Left ventricle myocardium inferior (tissue), 1 donor: ENCODE results near the gene PKDREJ. TPM values are rescaled to one million over a fixed set of nuclear protein-coding genes. Genes with fewer than 3 reads are reported as not detected.
A peak's percentile ranks its signal among the peaks of the same experiment; 100 is the strongest.

ENCODE experiments used
- DNase-seq: peaks from one replicate; pipeline ENCODE4 v3.0.0-alpha.2; 2020
- H3K27ac ChIP-seq: fragments of 200-600 bp; replicated peaks from 2 replicates; pipeline ENCODE4 v1.8.0; 2021
- H3K27me3 ChIP-seq: fragments of 200-600 bp; 2 replicates; pipeline ENCODE4 v1.8.0; 2021; ENCODE audit warnings: low read depth
- H3K36me3 ChIP-seq: fragments of 200-600 bp; 2 replicates; pipeline ENCODE4 v1.8.0; 2021
- H3K4me1 ChIP-seq: fragments of 200-600 bp; 2 replicates; pipeline ENCODE4 v1.8.0; 2021
- H3K4me3 ChIP-seq: fragments of 200-600 bp; 2 replicates; pipeline ENCODE4 v1.8.0; 2021; ENCODE audit warnings: mild to moderate bottlenecking, moderate library complexity
- H3K9me3 ChIP-seq: fragments of 200-600 bp; replicated peaks from 2 replicates; pipeline ENCODE4 v1.8.0; 2021
- intact Hi-C: fragments of 100-400 bp; cut with micrococcal nuclease; formaldehyde crosslinking; loops from one replicate; pipeline ENCODE4 v1.11.0; 2022
- total RNA-seq: library from RNA; stranded (reverse); fragmentation: NEBNext Ultra II Directional; extraction: Animal tissue kit (Norgen Biotek cat#: 25700); gene quantifications from one replicate; pipeline ENCODE4 v1.2.1, GENCODE V29; 2021
- TF ChIP-seq, protein P1 (sequence below): fragments of 200-600 bp; IDR thresholded peaks from 2 replicates; pipeline ENCODE4 v1.8.0; 2021; ENCODE audit warnings: antibody characterized with exemption, mild to moderate bottlenecking, borderline replicate concordance
- donor health status: DM: no; HTN: yes; CAD: no; lungs with severe emphysema.

The PKDREJ gene
- total RNA-seq, 1 donor from 2014 or later, result 0.08 TPM

DNA sequence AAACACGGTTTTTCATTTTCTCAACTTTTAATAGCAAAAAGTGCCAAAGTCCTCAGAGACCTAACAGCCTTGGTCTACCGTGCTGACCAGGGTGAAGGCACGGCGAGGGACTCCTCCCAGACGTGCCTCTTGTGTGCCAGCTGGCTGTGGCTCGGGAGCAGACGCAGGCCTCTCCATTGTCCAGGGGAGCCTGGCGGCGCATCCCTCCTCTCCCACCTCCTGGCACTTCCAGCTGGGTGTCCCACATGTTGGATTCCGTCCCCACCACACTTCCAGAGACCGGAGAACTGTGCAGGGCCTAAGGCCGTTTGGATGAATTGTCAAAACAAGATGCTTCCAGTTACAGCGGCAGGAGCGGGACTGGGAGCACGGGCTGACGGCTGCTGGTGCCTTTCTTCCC, 24.6 kb downstream of the PKDREJ start:
- TF ChIP-seq, protein P1, sequence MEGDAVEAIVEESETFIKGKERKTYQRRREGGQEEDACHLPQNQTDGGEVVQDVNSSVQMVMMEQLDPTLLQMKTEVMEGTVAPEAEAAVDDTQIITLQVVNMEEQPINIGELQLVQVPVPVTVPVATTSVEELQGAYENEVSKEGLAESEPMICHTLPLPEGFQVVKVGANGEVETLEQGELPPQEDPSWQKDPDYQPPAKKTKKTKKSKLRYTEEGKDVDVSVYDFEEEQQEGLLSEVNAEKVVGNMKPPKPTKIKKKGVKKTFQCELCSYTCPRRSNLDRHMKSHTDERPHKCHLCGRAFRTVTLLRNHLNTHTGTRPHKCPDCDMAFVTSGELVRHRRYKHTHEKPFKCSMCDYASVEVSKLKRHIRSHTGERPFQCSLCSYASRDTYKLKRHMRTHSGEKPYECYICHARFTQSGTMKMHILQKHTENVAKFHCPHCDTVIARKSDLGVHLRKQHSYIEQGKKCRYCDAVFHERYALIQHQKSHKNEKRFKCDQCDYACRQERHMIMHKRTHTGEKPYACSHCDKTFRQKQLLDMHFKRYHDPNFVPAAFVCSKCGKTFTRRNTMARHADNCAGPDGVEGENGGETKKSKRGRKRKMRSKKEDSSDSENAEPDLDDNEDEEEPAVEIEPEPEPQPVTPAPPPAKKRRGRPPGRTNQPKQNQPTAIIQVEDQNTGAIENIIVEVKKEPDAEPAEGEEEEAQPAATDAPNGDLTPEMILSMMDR, result no peak
- intact Hi-C loops, result no loop called here
- Histone ChIP-seq H3K27ac (peak overlapping the region; percentile 83), H3K36me3 (peaks cover 39% of the 10 kb centered on the region), H3K4me3 (no peak overlapping the region), H3K4me1 (peaks cover 74% of the 10 kb centered on the region), H3K9me3 (no peaks in the 10 kb centered on the region), H3K27me3 (no peaks in the 10 kb centered on the region)
- no peak for DNase-seq

DNA sequence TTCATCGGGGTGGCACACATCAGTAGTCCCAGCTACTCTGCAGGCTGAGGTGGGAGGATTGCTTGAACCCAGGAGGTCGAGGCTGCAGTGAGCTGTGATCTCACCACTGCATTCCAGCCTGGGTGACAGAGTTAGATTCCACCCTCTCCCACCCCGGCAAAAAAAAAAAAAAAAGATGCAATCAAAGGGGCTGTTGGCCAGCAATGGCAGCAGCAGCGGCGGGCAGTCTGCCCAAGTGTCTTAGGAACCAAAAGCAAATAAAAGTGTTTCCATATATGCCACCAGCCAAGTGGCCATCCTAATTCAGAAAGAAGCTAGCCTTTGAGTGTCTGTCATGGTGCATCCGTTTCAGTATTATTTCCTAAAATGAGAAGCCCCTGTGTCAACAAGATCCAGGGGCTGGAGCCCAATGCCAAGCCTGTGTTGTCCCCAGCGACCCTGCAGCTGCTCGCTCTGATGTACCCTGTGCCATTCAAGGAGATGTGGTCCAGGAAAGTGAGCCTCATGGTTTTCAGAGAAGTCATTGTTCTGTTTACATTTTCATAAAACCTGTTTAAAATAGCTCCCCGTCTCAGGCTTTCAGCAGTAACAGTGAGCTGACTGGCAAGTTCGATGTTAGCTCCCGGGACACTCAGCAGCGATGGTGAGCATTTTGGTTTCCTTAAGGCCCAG, 25.6 kb downstream of the PKDREJ start:
- Histone ChIP-seq H3K4me3 (no peak overlapping the region), H3K27me3 (no peaks in the 10 kb centered on the region), H3K9me3 (no peaks in the 10 kb centered on the region), H3K27ac (peak overlapping the region; percentile 83), H3K36me3 (peaks cover 40% of the 10 kb centered on the region), H3K4me1 (peaks cover 79% of the 10 kb centered on the region)
- intact Hi-C loops, result no loop called here
- TF ChIP-seq, protein P1, result no peak
- DNase-seq, result peak; percentile 69

DNA sequence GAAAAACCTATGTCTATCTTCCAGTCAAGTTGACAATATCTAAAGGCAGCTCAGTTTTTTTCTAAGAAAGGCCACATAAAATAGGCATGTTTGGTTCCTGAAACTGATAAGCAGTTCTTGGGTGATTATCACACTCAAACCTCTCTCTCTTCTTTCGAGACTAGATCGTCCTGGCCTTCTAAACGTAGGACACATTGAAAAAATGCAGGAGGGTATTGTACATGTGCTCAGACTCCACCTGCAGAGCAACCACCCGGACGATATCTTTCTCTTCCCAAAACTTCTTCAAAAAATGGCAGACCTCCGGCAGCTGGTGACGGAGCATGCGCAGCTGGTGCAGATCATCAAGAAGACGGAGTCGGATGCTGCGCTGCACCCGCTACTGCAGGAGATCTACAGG, 28.2 kb downstream of the PKDREJ start:
- Histone ChIP-seq H3K27me3 (no peaks in the 10 kb centered on the region), H3K36me3 (peaks cover 54% of the 10 kb centered on the region), H3K9me3 (no peaks in the 10 kb centered on the region), H3K4me1 (peaks cover 59% of the 10 kb centered on the region), H3K4me3 (no peak overlapping the region), H3K27ac (peak overlapping the region; percentile 84)
- intact Hi-C loops, result no loop called here
- TF ChIP-seq, protein P1, result no peak
- DNase-seq, result no peak

DNA sequence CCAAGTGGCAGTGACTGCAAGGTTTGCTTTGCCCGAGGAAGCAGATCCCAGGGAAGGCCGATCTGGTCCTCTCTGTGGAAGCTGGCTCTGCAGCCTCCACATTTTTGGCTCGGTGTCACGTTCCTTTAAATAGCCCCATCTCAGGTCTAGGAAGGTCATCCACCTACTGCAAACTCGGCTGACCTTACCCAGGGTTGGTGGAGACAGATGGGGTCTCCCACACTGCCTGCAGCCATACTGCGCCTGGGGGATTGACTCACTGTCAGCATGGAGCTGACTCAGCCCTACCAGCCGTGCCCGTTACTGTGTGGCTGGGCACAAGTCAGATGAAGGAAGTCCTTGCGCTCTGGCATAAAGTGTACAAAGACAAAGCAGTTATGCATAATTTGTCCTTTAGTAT, 29.9 kb downstream of the PKDREJ start:
- Histone ChIP-seq H3K27ac (peak overlapping the region; percentile 84), H3K36me3 (peaks cover 43% of the 10 kb centered on the region), H3K4me1 (peaks cover 44% of the 10 kb centered on the region), H3K4me3 (no peak overlapping the region), H3K27me3 (no peaks in the 10 kb centered on the region), H3K9me3 (no peaks in the 10 kb centered on the region)
- TF ChIP-seq, protein P1, result no peak
- intact Hi-C loops, result no loop called here
- peak; percentile 50 for DNase-seq

DNA sequence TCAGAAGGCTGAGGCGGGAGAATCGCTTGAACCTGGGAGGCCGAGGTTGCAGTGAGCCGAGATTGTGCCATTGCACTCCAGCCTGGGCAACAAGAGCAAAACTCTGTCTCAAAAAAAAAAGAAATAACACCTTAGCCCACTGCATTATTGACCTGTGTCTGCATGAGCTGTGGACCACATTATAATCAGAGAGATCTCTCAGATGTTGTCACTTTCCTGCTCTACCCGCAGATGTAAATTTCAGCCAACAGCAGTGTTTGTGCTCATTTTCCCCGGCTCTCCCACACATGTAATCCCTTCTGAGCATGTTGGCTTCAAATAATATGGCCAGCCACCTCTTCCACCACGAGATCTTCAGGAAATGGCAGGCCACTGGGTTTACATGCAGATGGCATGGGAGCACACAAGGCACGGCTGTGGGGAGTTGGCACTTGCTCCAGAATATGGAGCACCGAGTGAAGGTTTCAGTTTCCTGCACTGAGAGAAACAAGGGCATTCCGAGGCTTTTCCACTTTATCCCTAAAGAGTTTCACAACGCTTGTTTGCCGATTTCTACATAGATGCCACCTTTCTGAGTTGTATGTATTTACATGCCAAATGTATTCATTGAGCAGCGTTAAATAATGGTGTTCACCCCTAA, 32.8 kb downstream of the PKDREJ start:
- H3K4me3 ChIP-seq, result no peak overlapping the region
- TF ChIP-seq, protein P1, result no peak
- H3K27me3 ChIP-seq, result no peaks in the 10 kb centered on the region
- H3K36me3 ChIP-seq, result peaks cover 41% of the 10 kb centered on the region
- DNase-seq, result no peak
- no peak overlapping the region for H3K27ac ChIP-seq
- intact Hi-C loops, result no loop called here
- H3K9me3 ChIP-seq, result no peaks in the 10 kb centered on the region
- peaks cover 21% of the 10 kb centered on the region for H3K4me1 ChIP-seq
